Heart right ventricle (tissue), 16 donors: ENCODE measurements around the gene MRPS35. TPM values are rescaled to one million over a fixed set of nuclear protein-coding genes. Genes with fewer than 3 reads are reported as not detected.

Experiments
- ATAC-seq, 8 donors: fragments of 200-7000 bp; cut with Tn5 transposase; one replicate each; pipeline ENCODE4 v1.9.1; 2020; ENCODE audit warnings: mild to moderate bottlenecking in 8 of 8, moderate library complexity in 8 of 8, moderate number of reproducible peaks in 1 of 8
- DNase-seq, 2 donors: peaks; one replicate each; pipeline ENCODE4 v3.0.0-alpha.2; 2020
- H3K27ac ChIP-seq, 10 donors: fragments of 200-600 bp; sonication (generic) in 2 of 10; one replicate each; pipeline versions ENCODE4 v1.5.0 to v1.8.0; 2020 to 2022; ENCODE audit warnings: mild to moderate bottlenecking in 3 of 10
- H3K27me3 ChIP-seq, 7 donors: fragments of 200-600 bp; one replicate each; pipeline ENCODE4 v1.8.0; 2021 to 2022; ENCODE audit warnings: mild to moderate bottlenecking in 2 of 7
- H3K36me3 ChIP-seq, 9 donors: fragments of 200-600 bp; sonication (generic) in 1 of 9; one replicate each; pipeline versions ENCODE4 v1.5.0 to v1.8.0; 2020 to 2022; ENCODE audit warnings: mild to moderate bottlenecking in 2 of 9
- H3K4me1 ChIP-seq, 9 donors: fragments of 200-600 bp; sonication (generic) in 1 of 9; one replicate each; pipeline versions ENCODE4 v1.5.0 to v1.8.0; 2020 to 2022; ENCODE audit warnings: mild to moderate bottlenecking in 4 of 9
- H3K4me3 ChIP-seq, 10 donors: fragments of 200-600 bp; sonication (generic) in 2 of 10; one replicate each; pipeline versions ENCODE4 v1.5.0 to v1.8.0; 2020 to 2022; ENCODE audit warnings: mild to moderate bottlenecking in 7 of 10, moderate library complexity in 2 of 10
- H3K9me3 ChIP-seq, 11 donors: fragments of 200-600 bp in 10 of 11; sonication (generic) in 2 of 11; one replicate each; pipeline versions ENCODE4 v1.5.0 to v1.8.0; 2013 to 2022; ENCODE audit warnings: mild to moderate bottlenecking in 2 of 11, control low read depth in 1 of 11, moderate library complexity in 1 of 11
- CTCF ChIP-seq, 9 donors: fragments of 200-600 bp; sonication (generic) in 2 of 9; IDR thresholded peaks; one replicate each; pipeline versions ENCODE4 v1.5.0 to v1.8.0; 2021 to 2022; ENCODE audit warnings: antibody characterized with exemption in 9 of 9, mild to moderate bottlenecking in 5 of 9, moderate library complexity in 1 of 9
- WGBS, 2 donors: extraction: QIAGEN DNeasy Blood & Tissue Kit; methylation state at CpG; one replicate each; pipeline ENCODE4 v1.1.7; 2013; ENCODE audit warnings: inconsistent platforms in 1 of 2; 5-methylcytosine and 5-hydroxymethylcytosine counted together
- intact Hi-C, 10 donors: fragments of 100-400 bp; cut with DNase I; formaldehyde crosslinking; loops; one replicate each; pipeline versions ENCODE4 v1.11.1 to v1.14.2; 2022
- polyA plus RNA-seq, 2 donors: library from polyadenylated mRNA; stranded (reverse); fragments of 200-250 nt; gene quantifications; one replicate each; pipeline ENCODE4 v1.2.3, GENCODE V29; 2013
- total RNA-seq, 10 donors: library from RNA; stranded (reverse); fragmentation: NEBNext Ultra II Directional in 3 of 10; extraction: Animal tissue kit (Norgen Biotek cat#: 25700) in 3 of 10; gene quantifications; one replicate each; pipeline versions ENCODE4 v1.2.1 to v1.2.4, GENCODE V29; 2021 to 2023
- donor health status: Arrhythmogenic right ventricular cardiomyopathy.
- donor health status: ischemic (EF 13 %, LVEDD 7.1; RV severe dilation, severe dysfunction).
- donor health status: healthy with polysubstance abuse.
- donor health status: DM: no; HTN: yes; CAD: no.
- donor health status: DM: no; HTN: no; CAD: no.
- donor health status: ischemic (EF 25% LVEDD 6.9; RV normal size, moderate dysfunction).
- donor health status: ischemic (EF 25% LVEDD 5.7; RV mildly dilated, moderate dysfunction).
- donor health status: healthy.
- donor health status: DM: yes; HTN: yes; CAD: no.
- donor health status: Ischemic cardiomyopathy.
- donor health status: ischemic (EF 35%, LVEDD 5.7; RV mildly dilated, moderate dysfunction).
- donor health status: nonischemic (EF 11% LVEDD 7.7; RV severe dilation, severe dysfunction).
- donor health status: DM: yes; HTN: yes; CAD: no.
- donor health status: PGD.
- donor health status: ischemic (EF 29% LVEDD 5.4; RV normal size, mild dysfunction).
- donor health status: nonischemic (EF 23%, LVEDD 6.1; RV moderate dilation, normal function).

Gene MRPS35
- total and polyA plus RNA-seq, 12 donors, result 27.3 to 75.3 (median 61.7) TPM

- no peaks in the 10 kb centered on the region for H3K9me3 ChIP-seq
- H3K4me1 ChIP-seq, result no peaks in the 10 kb centered on the region
- 90 to 94% methylated on average over 3 of the region's 3 CpGs for WGBS, 2 donors
- H3K4me3 ChIP-seq, result no peak overlapping the region
- H3K36me3 ChIP-seq, result peaks cover 0 to 53% (median 25%) of the 10 kb centered on the region in 9 donors
- ATAC-seq, result no peak
- TF ChIP-seq CTCF (IDR thresholded peaks at IDR 0.05), result no peak
- H3K27ac ChIP-seq, result no peak overlapping the region
- DNase-seq, result no peak
- intact Hi-C loops, result no loop called here
- H3K27me3 ChIP-seq, result no peaks in the 10 kb centered on the region
Measured at GRCh38 chr12:27800819-27801218, 90.2 kb downstream of the MRPS35 start.

- Histone ChIP-seq H3K4me3 (no peak overlapping the region), H3K9me3 (no peaks in the 10 kb centered on the region), H3K36me3 (peaks cover 0 to 45% (median 23%) of the 10 kb centered on the region in 9 donors), H3K27ac (no peak overlapping the region), H3K27me3 (no peaks in the 10 kb centered on the region), H3K4me1 (no peaks in the 10 kb centered on the region)
- ATAC-seq (no peak), DNase-seq (no peak)
- WGBS, 2 donors, result 81 to 82% methylated on average over 5 of the region's 5 CpGs
- TF ChIP-seq CTCF (IDR thresholded peaks at IDR 0.05), result no peak
- intact Hi-C loops, result no loop called here
Measured at GRCh38 chr12:27801630-27802029, 91.0 kb downstream of the MRPS35 start.

GRCh38 chr12:27802511-27802910 lies 91.9 kb downstream of the MRPS35 start:
- Histone ChIP-seq H3K36me3 (peaks cover 0 to 36% (median 15%) of the 10 kb centered on the region in 9 donors), H3K4me3 (no peak overlapping the region), H3K27ac (no peak overlapping the region), H3K27me3 (no peaks in the 10 kb centered on the region), H3K9me3 (no peaks in the 10 kb centered on the region), H3K4me1 (no peaks in the 10 kb centered on the region)
- TF ChIP-seq CTCF (IDR thresholded peaks at IDR 0.05), result no peak
- no peak for ATAC-seq
- no peak for DNase-seq
- 85 to 89% methylated on average over 4 of the region's 4 CpGs for WGBS, 2 donors
- intact Hi-C loops, result no loop called here

GRCh38 chr12:27802936-27803335 lies 92.3 kb downstream of the MRPS35 start:
- intact Hi-C loops, result no loop called here
- WGBS, 2 donors, result 89 to 97% methylated on average over 2 of the region's 2 CpGs
- H3K27ac ChIP-seq, result no peak overlapping the region
- DNase-seq (no peak), ATAC-seq (no peak)
- H3K9me3 ChIP-seq, result no peaks in the 10 kb centered on the region
- no peaks in the 10 kb centered on the region for H3K4me1 ChIP-seq
- TF ChIP-seq CTCF (IDR thresholded peaks at IDR 0.05), result no peak
- no peaks in the 10 kb centered on the region for H3K27me3 ChIP-seq
- H3K4me3 ChIP-seq, result no peak overlapping the region
- peaks cover 0 to 32% (median 10%) of the 10 kb centered on the region in 9 donors for H3K36me3 ChIP-seq
